Stimulated activated CD8-positive, alpha-beta memory T cell treated with anti-CD3 and anti-CD28 coated beads, Interleukin-2, amount 100 ng/mL, for 1 hour (primary cell): Measurements from ENCODE around the gene METTL1.

Experiments used
- DNase-seq, 2 donors: peaks; one replicate each; pipeline ENCODE4 v3.0.0-alpha.2; 2020; ENCODE audit warnings: low read depth in 2 of 2

The METTL1 gene

GRCh38 chr12:57769594-57769993, 2.3 kb downstream of the METTL1 start:
- no peak for DNase-seq

GRCh38 chr12:57767876-57768275, 4.0 kb downstream of the METTL1 start:
- no peak for DNase-seq

- no peak for DNase-seq
These were observed 4.6 kb downstream of the METTL1 start for GRCh38 chr12:57767305-57767698.

GRCh38 chr12:57766464-57767304, 5.2 kb downstream of the METTL1 start, which contains the start of gene CYP27B1:
TSS of gene CYP27B1 (minus strand) at chr12:57767078. CDS start at chr12:57767041, 37 bp downstream.
- DNase-seq, result no peak

GRCh38 chr12:57765698-57766463, 6.0 kb downstream of the METTL1 start:
- no peak for DNase-seq

GRCh38 chr12:57765003-57765697, 6.8 kb downstream of the METTL1 start:
- DNase-seq, result peak in 1 of 2 donors; percentile 22

- no peak for DNase-seq
These were observed 7.3 kb downstream of the METTL1 start for GRCh38 chr12:57764662-57765002.

GRCh38 chr12:57763881-57764661, 7.8 kb downstream of the METTL1 start:
- no peak for DNase-seq

GRCh38 chr12:57762463-57762862, 9.4 kb downstream of the METTL1 start:
- no peak for DNase-seq

GRCh38 chr12:57761391-57761998, 10.4 kb downstream of the METTL1 start:
- no peak for DNase-seq

GRCh38 chr12:57760347-57760982, 11.4 kb downstream of the METTL1 start:
- DNase-seq, result no peak

GRCh38 chr12:57759360-57759980, 12.4 kb downstream of the METTL1 start:
- peak in 1 of 2 donors; percentile 25 for DNase-seq

GRCh38 chr12:57758552-57759359, 13.1 kb downstream of the METTL1 start:
- DNase-seq, result no peak

- no peak for DNase-seq
These were observed 14.1 kb downstream of the METTL1 start for GRCh38 chr12:57757771-57758170.

GRCh38 chr12:57756406-57757341, 15.2 kb downstream of the METTL1 start:
- peak in 1 of 2 donors; percentile 39 for DNase-seq

GRCh38 chr12:57755454-57756372, 16.2 kb downstream of the METTL1 start:
- DNase-seq, result peak in 1 of 2 donors; percentile 30

GRCh38 chr12:57755194-57755453, 16.8 kb downstream of the METTL1 start:
- no peak for DNase-seq
